Heart right ventricle (tissue), 16 donors: Measurements from ENCODE around the gene DHX29. TPM values are rescaled to one million over a fixed set of nuclear protein-coding genes. Genes with fewer than 3 reads are reported as not detected.
A peak's percentile ranks its signal among the peaks of the same experiment; 100 is the strongest.

ENCODE experiments used
- ATAC-seq, 8 donors: fragments of 200-7000 bp; cut with Tn5 transposase; one replicate each; pipeline ENCODE4 v1.9.1; 2020; ENCODE audit warnings: mild to moderate bottlenecking in 8 of 8, moderate library complexity in 8 of 8, moderate number of reproducible peaks in 1 of 8
- DNase-seq, 2 donors: peaks; one replicate each; pipeline ENCODE4 v3.0.0-alpha.2; 2020
- H3K27ac ChIP-seq, 10 donors: fragments of 200-600 bp; sonication (generic) in 2 of 10; one replicate each; pipeline versions ENCODE4 v1.5.0 to v1.8.0; 2020 to 2022; ENCODE audit warnings: mild to moderate bottlenecking in 3 of 10
- H3K27me3 ChIP-seq, 7 donors: fragments of 200-600 bp; one replicate each; pipeline ENCODE4 v1.8.0; 2021 to 2022; ENCODE audit warnings: mild to moderate bottlenecking in 2 of 7
- H3K36me3 ChIP-seq, 9 donors: fragments of 200-600 bp; sonication (generic) in 1 of 9; one replicate each; pipeline versions ENCODE4 v1.5.0 to v1.8.0; 2020 to 2022; ENCODE audit warnings: mild to moderate bottlenecking in 2 of 9
- H3K4me1 ChIP-seq, 9 donors: fragments of 200-600 bp; sonication (generic) in 1 of 9; one replicate each; pipeline versions ENCODE4 v1.5.0 to v1.8.0; 2020 to 2022; ENCODE audit warnings: mild to moderate bottlenecking in 4 of 9
- H3K4me3 ChIP-seq, 10 donors: fragments of 200-600 bp; sonication (generic) in 2 of 10; one replicate each; pipeline versions ENCODE4 v1.5.0 to v1.8.0; 2020 to 2022; ENCODE audit warnings: mild to moderate bottlenecking in 7 of 10, moderate library complexity in 2 of 10
- H3K9me3 ChIP-seq, 11 donors: fragments of 200-600 bp in 10 of 11; sonication (generic) in 2 of 11; one replicate each; pipeline versions ENCODE4 v1.5.0 to v1.8.0; 2013 to 2022; ENCODE audit warnings: mild to moderate bottlenecking in 2 of 11, control low read depth in 1 of 11, moderate library complexity in 1 of 11
- CTCF ChIP-seq, 9 donors: fragments of 200-600 bp; sonication (generic) in 2 of 9; IDR thresholded peaks; one replicate each; pipeline versions ENCODE4 v1.5.0 to v1.8.0; 2021 to 2022; ENCODE audit warnings: antibody characterized with exemption in 9 of 9, mild to moderate bottlenecking in 5 of 9, moderate library complexity in 1 of 9
- WGBS, 2 donors: extraction: QIAGEN DNeasy Blood & Tissue Kit; methylation state at CpG; one replicate each; pipeline ENCODE4 v1.1.7; 2013; ENCODE audit warnings: inconsistent platforms in 1 of 2; 5-methylcytosine and 5-hydroxymethylcytosine counted together
- intact Hi-C, 10 donors: fragments of 100-400 bp; cut with DNase I; formaldehyde crosslinking; loops; one replicate each; pipeline versions ENCODE4 v1.11.1 to v1.14.2; 2022
- polyA plus RNA-seq, 2 donors: library from polyadenylated mRNA; stranded (reverse); fragments of 200-250 nt; gene quantifications; one replicate each; pipeline ENCODE4 v1.2.3, GENCODE V29; 2013
- total RNA-seq, 10 donors: library from RNA; stranded (reverse); fragmentation: NEBNext Ultra II Directional in 3 of 10; extraction: Animal tissue kit (Norgen Biotek cat#: 25700) in 3 of 10; gene quantifications; one replicate each; pipeline versions ENCODE4 v1.2.1 to v1.2.4, GENCODE V29; 2021 to 2023
- donor health status: Arrhythmogenic right ventricular cardiomyopathy.
- donor health status: ischemic (EF 13 %, LVEDD 7.1; RV severe dilation, severe dysfunction).
- donor health status: healthy with polysubstance abuse.
- donor health status: DM: no; HTN: yes; CAD: no.
- donor health status: DM: no; HTN: no; CAD: no.
- donor health status: ischemic (EF 25% LVEDD 6.9; RV normal size, moderate dysfunction).
- donor health status: ischemic (EF 25% LVEDD 5.7; RV mildly dilated, moderate dysfunction).
- donor health status: healthy.
- donor health status: DM: yes; HTN: yes; CAD: no.
- donor health status: Ischemic cardiomyopathy.
- donor health status: ischemic (EF 35%, LVEDD 5.7; RV mildly dilated, moderate dysfunction).
- donor health status: nonischemic (EF 11% LVEDD 7.7; RV severe dilation, severe dysfunction).
- donor health status: DM: yes; HTN: yes; CAD: no.
- donor health status: PGD.
- donor health status: ischemic (EF 29% LVEDD 5.4; RV normal size, mild dysfunction).
- donor health status: nonischemic (EF 23%, LVEDD 6.1; RV moderate dilation, normal function).

DHX29 gene
- total and polyA plus RNA-seq, 12 donors: 7.6 to 25.8 (median 20.9) TPM

DNA sequence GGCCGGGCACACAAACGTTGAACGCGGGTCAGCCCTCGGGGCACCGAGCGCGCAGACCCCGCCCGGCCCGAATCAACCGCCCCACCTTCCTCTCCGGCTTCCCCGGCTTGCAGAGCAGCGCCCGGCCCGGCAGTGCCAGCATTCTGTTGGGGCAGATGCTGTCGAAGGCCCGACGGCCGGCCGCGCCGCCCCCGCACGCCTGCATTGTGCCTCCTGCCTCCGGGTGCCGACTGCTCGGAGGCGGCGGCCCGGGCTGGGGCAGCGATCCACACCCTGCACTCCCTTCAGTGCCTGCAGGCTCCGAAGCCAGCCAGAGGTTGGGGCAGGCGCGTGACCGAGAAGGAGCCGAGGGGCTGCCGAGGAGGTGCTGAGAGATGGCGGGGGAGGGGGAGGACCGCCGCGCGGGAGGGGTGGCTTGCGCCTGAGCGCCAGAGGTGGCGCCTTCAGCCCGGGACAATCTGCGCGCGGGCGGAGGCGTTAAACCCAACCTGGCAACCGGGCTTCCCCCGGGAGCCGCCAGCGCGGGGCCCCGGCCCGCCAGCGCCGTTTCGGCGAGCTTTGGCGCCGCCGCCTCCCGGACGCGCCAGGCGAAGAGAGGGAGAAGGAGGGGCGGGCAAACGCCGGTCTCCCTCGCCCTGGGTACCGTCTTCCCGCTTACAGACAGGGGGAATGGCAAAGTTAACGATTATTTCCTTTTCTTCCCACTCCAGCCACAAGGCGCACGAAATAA, 80.4 kb downstream of the DHX29 start, which contains the start of gene MCIDAS:
TSS of gene MCIDAS (minus strand) at position 382 of the 730 bp plus-strand sequence. CDS start at position 205, 177 bp downstream.
- 0 to 1% methylated on average over 77 to 80 of the region's 80 CpGs for WGBS, 2 donors
- peaks cover 62 to 100% (median 100%) of the 10 kb centered on the region in 7 donors for H3K27me3 ChIP-seq
- intact Hi-C loops: loop anchor here in 3 of 10 donors (5.0 to 10.0 kb wide), 3 partner anchors 50 to 55 kb away; partner anchors contain the start of gene CDC20B (in 2 of the 3)

DNA sequence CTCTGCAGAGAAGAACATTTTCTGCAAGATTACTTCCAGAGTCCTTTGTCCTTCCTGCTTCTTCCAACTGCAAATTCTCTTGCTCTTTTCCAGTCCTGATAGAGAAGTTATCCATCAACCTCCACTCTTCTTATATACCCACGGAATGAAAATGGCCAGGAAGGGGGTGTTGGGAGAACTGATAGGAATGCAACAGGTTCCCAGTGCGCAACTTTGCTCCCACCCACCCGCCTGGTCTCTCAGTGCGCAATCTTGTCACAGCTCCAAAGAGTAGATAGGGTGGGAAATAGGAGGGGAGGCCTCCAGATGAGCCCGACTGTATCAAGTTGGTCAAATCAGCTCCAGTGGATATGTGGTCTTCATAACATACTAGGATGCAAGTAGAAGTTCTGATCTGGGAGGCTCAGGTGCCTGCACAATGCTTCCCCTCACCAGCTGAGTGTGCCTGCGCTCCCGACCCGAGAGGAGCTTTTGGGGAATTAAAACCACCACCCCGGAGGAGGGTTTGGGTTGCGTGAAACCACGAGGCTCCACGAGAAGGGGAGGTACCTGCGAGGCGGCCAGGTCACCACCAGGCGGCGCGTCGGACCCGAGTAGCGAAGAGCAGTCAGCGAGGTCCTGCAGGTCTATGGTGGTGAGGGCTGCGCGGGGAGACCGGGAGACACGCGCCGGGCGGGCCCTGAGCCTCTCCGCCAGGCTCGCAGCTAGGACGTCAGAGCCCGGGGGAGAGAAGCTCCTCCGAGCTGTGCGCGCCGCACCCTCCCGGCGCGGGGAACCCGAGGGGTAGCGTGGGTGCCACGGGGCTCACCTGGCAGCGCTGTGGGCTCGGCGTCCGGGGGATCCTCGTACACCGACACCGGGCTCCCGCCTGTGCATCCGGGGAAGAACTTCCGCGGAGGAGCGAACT, 81.2 kb downstream of the DHX29 start:
- peak in 6 of 9 donors; percentile 20 to 40 (median 32) for TF ChIP-seq CTCF (IDR thresholded peaks at IDR 0.05)
- H3K4me3 ChIP-seq: peak overlapping the region; percentile 17 to 48 (median 40)
- H3K36me3 ChIP-seq: no peaks in the 10 kb centered on the region
- peaks cover 0 to 35% (median 21%) of the 10 kb centered on the region in 9 donors for H3K4me1 ChIP-seq
- H3K27me3 ChIP-seq: peaks cover 66 to 100% (median 100%) of the 10 kb centered on the region in 7 donors
- 5 to 6% methylated on average over 53 to 54 of the region's 54 CpGs for WGBS, 2 donors
- intact Hi-C loops: loop anchor here in 3 of 10 donors (5.0 to 10.0 kb wide), 3 partner anchors 49 to 54 kb away; partner anchors contain the start of gene CDC20B (in 2 of the 3)
- ATAC-seq (peak in 7 of 8 donors; percentile 17 to 65 (median 38)), DNase-seq (peak in 1 of 2 donors; percentile 33)
- no peaks in the 10 kb centered on the region for H3K9me3 ChIP-seq
- H3K27ac ChIP-seq: no peak overlapping the region

More for the DNA sequence above, 80.4 kb downstream of the DHX29 start, which contains the start of gene MCIDAS:
- peaks cover 0 to 43% (median 30%) of the 10 kb centered on the region in 9 donors for H3K4me1 ChIP-seq
- peak in 3 of 9 donors; percentile 7 to 22 (median 18) for TF ChIP-seq CTCF (IDR thresholded peaks at IDR 0.05)
- peak in 5 of 8 donors; percentile 27 to 62 (median 41) for ATAC-seq
- no peaks in the 10 kb centered on the region for H3K36me3 ChIP-seq
- no peaks in the 10 kb centered on the region for H3K9me3 ChIP-seq
- peak in 1 of 2 donors; percentile 20 for DNase-seq
- no peak within 1 kb of the TSS for H3K27ac ChIP-seq
- peak within 1 kb of the TSS; percentile 17 to 48 (median 40) for H3K4me3 ChIP-seq

DNA sequence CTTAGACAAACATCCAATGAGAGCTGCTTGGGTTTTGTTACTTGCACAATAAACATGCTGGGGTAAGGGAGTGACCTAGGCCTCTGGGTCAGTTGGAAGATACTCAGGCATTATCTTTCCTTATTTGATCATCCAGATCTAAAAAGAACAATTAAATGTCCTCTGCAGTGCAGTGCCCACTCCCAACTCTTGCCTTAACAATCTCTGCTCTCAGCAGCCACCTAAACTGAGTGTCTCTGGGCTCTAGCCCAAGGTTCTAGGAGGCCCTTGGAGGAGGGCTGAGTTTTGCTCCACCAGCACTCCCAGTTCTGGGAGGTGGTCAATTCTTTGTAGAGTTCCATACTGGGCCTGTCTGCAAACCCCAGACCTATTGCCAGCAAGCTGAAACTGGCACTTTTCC, 82.1 kb downstream of the DHX29 start:
- H3K4me3 ChIP-seq: no peak overlapping the region
- no peaks in the 10 kb centered on the region for H3K36me3 ChIP-seq
- intact Hi-C loops: loop anchor here in 3 of 10 donors (5.0 to 10.0 kb wide), 3 partner anchors 48 to 53 kb away; partner anchors contain the start of gene CDC20B (in 2 of the 3)
- H3K4me1 ChIP-seq: peaks cover 4 to 38% (median 26%) of the 10 kb centered on the region in 9 donors
- no peak for DNase-seq
- H3K27me3 ChIP-seq: peaks cover 62 to 100% (median 100%) of the 10 kb centered on the region in 7 donors
- H3K27ac ChIP-seq: no peak overlapping the region
- H3K9me3 ChIP-seq: no peaks in the 10 kb centered on the region
- no peak for TF ChIP-seq CTCF (IDR thresholded peaks at IDR 0.05)
- ATAC-seq: no peak
